ENCODE results near the gene PACS2. TPM values are rescaled to one million over a fixed set of nuclear protein-coding genes. Genes with fewer than 3 reads are reported as not detected.

The PACS2 gene
- total RNA-seq, 1 donor from 2014 or later = 124 TPM

- DNase-seq (ENCODE audit: extremely low read depth, low read depth, low spot score) = no peak
These were observed 122.6 kb downstream of the PACS2 start for GRCh38 chr14:105436891-105437722.

GRCh38 chr14:105437723-105438500 is 123.4 kb downstream of the PACS2 start:
- DNase-seq (ENCODE audit: extremely low read depth, low read depth, low spot score) = no peak

GRCh38 chr14:105439179-105439578 is 124.6 kb downstream of the PACS2 start:
- DNase-seq (ENCODE audit: extremely low read depth, low read depth, low spot score) = no peak

- DNase-seq (ENCODE audit: extremely low read depth, low read depth, low spot score) = no peak
These were observed 125.4 kb downstream of the PACS2 start for GRCh38 chr14:105439710-105440553.

- DNase-seq (ENCODE audit: extremely low read depth, low read depth, low spot score) = no peak
These were observed 126.0 kb downstream of the PACS2 start for GRCh38 chr14:105440554-105440900.

- DNase-seq (ENCODE audit: extremely low read depth, low read depth, low spot score) = no peak
These were observed 126.4 kb downstream of the PACS2 start for GRCh38 chr14:105440992-105441391.

- no peak for DNase-seq (ENCODE audit: extremely low read depth, low read depth, low spot score)
These were observed 127.6 kb downstream of the PACS2 start for GRCh38 chr14:105442125-105442524.

GRCh38 chr14:105442834-105443233 is 128.3 kb downstream of the PACS2 start:
- no peak for DNase-seq (ENCODE audit: extremely low read depth, low read depth, low spot score)

- no peak for DNase-seq (ENCODE audit: extremely low read depth, low read depth, low spot score)
These were observed 130.3 kb downstream of the PACS2 start for GRCh38 chr14:105444859-105445258.

- no peak for DNase-seq (ENCODE audit: extremely low read depth, low read depth, low spot score)
These were observed 130.7 kb downstream of the PACS2 start for GRCh38 chr14:105445290-105445689.

GRCh38 chr14:105445901-105446845 is 131.6 kb downstream of the PACS2 start:
- DNase-seq (ENCODE audit: extremely low read depth, low read depth, low spot score) = no peak

GRCh38 chr14:105446971-105447370 is 132.4 kb downstream of the PACS2 start:
- DNase-seq (ENCODE audit: extremely low read depth, low read depth, low spot score) = no peak

Other genes with a start within 250 kb of the PACS2 start
- 0.82 TPM in 1 of 2 replicates, not detected in the other for gene GPR132, start 249.3 kb upstream of the PACS2 start, total RNA-seq
- 59.0 and 123 TPM in 2 replicates for gene JAG2, start 146.0 kb upstream of the PACS2 start, total RNA-seq
- 66.8 and 69.8 TPM in 2 replicates for gene NUDT14, start 133.4 kb upstream of the PACS2 start, total RNA-seq
- gene BTBD6, start 66.2 kb upstream of the PACS2 start, total RNA-seq = 41.0 and 64.6 TPM in 2 replicates
- gene BRF1, start 13.7 kb upstream of the PACS2 start, total RNA-seq = 37.9 and 63.4 TPM in 2 replicates
- gene TEX22, start 83.8 kb downstream of the PACS2 start, total RNA-seq = 0.15 and 0.18 TPM in 2 replicates
- gene MTA1, start 105.1 kb downstream of the PACS2 start, total RNA-seq = 85.9 and 92.3 TPM in 2 replicates
- 515 and 575 TPM in 2 replicates for gene CRIP2, start 160.1 kb downstream of the PACS2 start, total RNA-seq
- 2.0 TPM in 1 of 2 replicates, not detected in the other for gene CRIP1, start 172.1 kb downstream of the PACS2 start, total RNA-seq
- gene TEDC1, start 176.5 kb downstream of the PACS2 start, total RNA-seq = 5.4 and 12.3 TPM in 2 replicates
- gene TMEM121, start 211.8 kb downstream of the PACS2 start, total RNA-seq = 7.0 and 9.3 TPM in 2 replicates